ENCODE results near the gene TENM4.

DNA sequence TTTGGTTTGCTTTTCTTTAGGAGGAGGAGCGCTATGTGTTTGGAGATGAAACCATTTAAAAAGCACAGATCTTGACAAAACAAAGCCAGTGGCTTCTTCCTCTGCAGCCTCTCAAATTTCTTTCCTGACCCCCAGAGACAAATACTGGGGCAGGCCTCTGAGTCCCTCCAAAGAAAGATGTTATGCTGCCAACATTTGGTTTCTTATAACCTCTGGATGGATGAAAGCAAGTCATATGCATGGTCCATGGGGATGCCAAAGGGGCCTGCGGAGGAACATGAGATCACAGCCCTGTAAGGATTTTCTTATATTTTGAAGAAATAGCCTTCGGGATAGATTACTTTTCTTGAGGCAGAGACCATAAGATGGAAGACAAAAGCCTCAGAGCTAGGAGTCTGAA, 179.1 kb downstream of the TENM4 start:
- TF ChIP-seq POLR2A (IDR thresholded peaks at IDR 0.05): no peak
- TF ChIP-seq, protein P1, sequence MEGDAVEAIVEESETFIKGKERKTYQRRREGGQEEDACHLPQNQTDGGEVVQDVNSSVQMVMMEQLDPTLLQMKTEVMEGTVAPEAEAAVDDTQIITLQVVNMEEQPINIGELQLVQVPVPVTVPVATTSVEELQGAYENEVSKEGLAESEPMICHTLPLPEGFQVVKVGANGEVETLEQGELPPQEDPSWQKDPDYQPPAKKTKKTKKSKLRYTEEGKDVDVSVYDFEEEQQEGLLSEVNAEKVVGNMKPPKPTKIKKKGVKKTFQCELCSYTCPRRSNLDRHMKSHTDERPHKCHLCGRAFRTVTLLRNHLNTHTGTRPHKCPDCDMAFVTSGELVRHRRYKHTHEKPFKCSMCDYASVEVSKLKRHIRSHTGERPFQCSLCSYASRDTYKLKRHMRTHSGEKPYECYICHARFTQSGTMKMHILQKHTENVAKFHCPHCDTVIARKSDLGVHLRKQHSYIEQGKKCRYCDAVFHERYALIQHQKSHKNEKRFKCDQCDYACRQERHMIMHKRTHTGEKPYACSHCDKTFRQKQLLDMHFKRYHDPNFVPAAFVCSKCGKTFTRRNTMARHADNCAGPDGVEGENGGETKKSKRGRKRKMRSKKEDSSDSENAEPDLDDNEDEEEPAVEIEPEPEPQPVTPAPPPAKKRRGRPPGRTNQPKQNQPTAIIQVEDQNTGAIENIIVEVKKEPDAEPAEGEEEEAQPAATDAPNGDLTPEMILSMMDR (IDR thresholded peaks at IDR 0.05): no peak
